HepG2 (cell line): ENCODE results near the gene HSPA1A. TPM values are rescaled to one million over a fixed set of nuclear protein-coding genes. Genes with fewer than 3 reads are reported as not detected.

Experiments used
- GATAD1 ChIP-seq: IDR thresholded peaks from 2 replicates; pipeline ENCODE4 v1.6.1; 2016; ENCODE audit warnings: missing genetic modification reagents, missing compliant biosample characterization
- MED8 ChIP-seq: sonication (generic); formaldehyde crosslinking; IDR thresholded peaks from 2 replicates; pipeline ENCODE4 v1.8.1; 2023; ENCODE audit warnings: mild to moderate bottlenecking, missing genetic modification reagents; ENCODE audit not compliant: insufficient replicate concordance
- NCOA1 ChIP-seq: sonication (generic); formaldehyde crosslinking; IDR thresholded peaks from 2 replicates; pipeline ENCODE4 v1.9.0; 2021; ENCODE audit warnings: missing genetic modification reagents
- NCOR1 ChIP-seq: fragments of 200-600 bp; sonication (generic); IDR thresholded peaks from 2 replicates; pipeline ENCODE4 v1.7.0; 2017; ENCODE audit warnings: antibody characterized with exemption, low read length, borderline replicate concordance
- NFYB ChIP-seq: sonication (generic); formaldehyde crosslinking; IDR thresholded peaks from 2 replicates; pipeline ENCODE4 v1.4.0; 2020; ENCODE audit warnings: missing genetic modification reagents
- SPEN ChIP-seq: sonication (generic); formaldehyde crosslinking; IDR thresholded peaks from 2 replicates; pipeline ENCODE4 v1.5.1; 2020; ENCODE audit warnings: low read depth, mild to moderate bottlenecking, missing genetic modification reagents
- TRAFD1 ChIP-seq: sonication (generic); formaldehyde crosslinking; IDR thresholded peaks from 2 replicates; pipeline ENCODE4 v1.5.1; 2020; ENCODE audit warnings: missing genetic modification reagents, mild to moderate bottlenecking, borderline replicate concordance
- ZBTB43 ChIP-seq: sonication (generic); formaldehyde crosslinking; conservative IDR thresholded peaks from 2 replicates; pipeline ENCODE4 v1.4.0; 2020; ENCODE audit warnings: missing genetic modification reagents
- ZFAT ChIP-seq: sonication (generic); formaldehyde crosslinking; conservative IDR thresholded peaks from 2 replicates; pipeline ENCODE4 v1.8.1; 2023; ENCODE audit warnings: missing genetic modification reagents, inconsistent platforms
- ZFP1 ChIP-seq: IDR thresholded peaks from 2 replicates; pipeline ENCODE4 v1.6.1; 2016
- ZNF335 ChIP-seq: sonication (generic); formaldehyde crosslinking; IDR thresholded peaks from 2 replicates; pipeline ENCODE4 v1.4.0; 2020; ENCODE audit warnings: missing genetic modification reagents
- ZNF557 ChIP-seq: sonication (generic); formaldehyde crosslinking; IDR thresholded peaks from 2 replicates; pipeline ENCODE4 v1.4.0; 2020; ENCODE audit warnings: missing genetic modification reagents
- ZNF607 ChIP-seq: sonication (generic); formaldehyde crosslinking; IDR thresholded peaks from 2 replicates; pipeline ENCODE4 v1.5.1; 2020; ENCODE audit warnings: missing genetic modification reagents, mild to moderate bottlenecking, borderline replicate concordance
- ZNF629 ChIP-seq: sonication (generic); formaldehyde crosslinking; conservative IDR thresholded peaks from 2 replicates; pipeline ENCODE4 v1.5.0; 2020; ENCODE audit warnings: missing genetic modification reagents
- ZNF780A ChIP-seq: sonication (generic); formaldehyde crosslinking; IDR thresholded peaks from 2 replicates; pipeline ENCODE4 v1.8.0; 2022; ENCODE audit warnings: mild to moderate bottlenecking, missing genetic modification reagents, moderate library complexity
- ZNF839 ChIP-seq: sonication (generic); formaldehyde crosslinking; IDR thresholded peaks from 2 replicates; pipeline ENCODE4 v1.4.0; 2020; ENCODE audit warnings: missing genetic modification reagents, mild to moderate bottlenecking, borderline replicate concordance
- polyA plus RNA-seq, 8 experiments: library from polyadenylated mRNA; depleted of rRNA in 3 of 8; stranded (reverse) in 7 of 8; unstranded in 1 of 8; fragments of >200 nt; fragmentation: Illumina TruSeq in 4 of 8; extraction: Trizol in 4 of 8; gene quantifications; 2 replicates each; pipeline versions ENCODE4 v1.2.1 to v1.2.3, GENCODE V29; 2011 to 2016; ENCODE audit warnings: low read depth in 4 of 8, missing spikeins in 1 of 8, mixed read lengths in 1 of 8; ENCODE audit not compliant: insufficient read depth in 1 of 8
- total RNA-seq, 5 experiments: library from RNA; depleted of rRNA; stranded (reverse); fragments of >200 nt; fragmentation: Illumina TruSeq; extraction: Trizol; gene quantifications; 2 replicates each; pipeline ENCODE4 v1.2.3, GENCODE V29; 2016; ENCODE audit warnings: low read depth in 1 of 5
- TF ChIP-seq, protein P1 (sequence below): sonication (generic); formaldehyde crosslinking; IDR thresholded peaks from 2 replicates; pipeline ENCODE4 v1.4.0; 2020; ENCODE audit warnings: missing genetic modification reagents
- TF ChIP-seq, protein P2 (sequence below): fragments of 450-650 bp; IDR thresholded peaks from 2 replicates; pipeline ENCODE4 v1.6.1; 2017; ENCODE audit warnings: mild to moderate bottlenecking

HSPA1A gene
- total and polyA plus RNA-seq, 2 of the 13 experiments (the other 11 are each of a cell fraction or from before 2014, with no cell fraction given) = 44.5 to 85.0 TPM

- TF ChIP-seq ZBTB43 (CRISPR knock-in tag) = no peak
- TF ChIP-seq NCOA1 (CRISPR knock-in tag) = no peak
- no peak for TF ChIP-seq ZNF607 (CRISPR knock-in tag)
- no peak for TF ChIP-seq NFYB
- TF ChIP-seq ZFAT = no peak
- no peak for TF ChIP-seq ZNF839 (CRISPR knock-in tag)
- no peak for TF ChIP-seq ZNF557 (CRISPR knock-in tag)
- TF ChIP-seq ZFP1 (CRISPR knock-in tag) = no peak
- no peak for TF ChIP-seq ZNF335 (CRISPR knock-in tag)
- TF ChIP-seq TRAFD1 = no peak
- no peak for TF ChIP-seq GATAD1 (CRISPR knock-in tag)
- TF ChIP-seq ZNF629 (CRISPR knock-in tag) = 0 out of 2 replicates have a peak, but pooled peaks have one; percentile 8
- peak; percentile 40 for TF ChIP-seq SPEN (CRISPR knock-in tag)
- TF ChIP-seq ZNF780A = no peak
- TF ChIP-seq, protein P1, sequence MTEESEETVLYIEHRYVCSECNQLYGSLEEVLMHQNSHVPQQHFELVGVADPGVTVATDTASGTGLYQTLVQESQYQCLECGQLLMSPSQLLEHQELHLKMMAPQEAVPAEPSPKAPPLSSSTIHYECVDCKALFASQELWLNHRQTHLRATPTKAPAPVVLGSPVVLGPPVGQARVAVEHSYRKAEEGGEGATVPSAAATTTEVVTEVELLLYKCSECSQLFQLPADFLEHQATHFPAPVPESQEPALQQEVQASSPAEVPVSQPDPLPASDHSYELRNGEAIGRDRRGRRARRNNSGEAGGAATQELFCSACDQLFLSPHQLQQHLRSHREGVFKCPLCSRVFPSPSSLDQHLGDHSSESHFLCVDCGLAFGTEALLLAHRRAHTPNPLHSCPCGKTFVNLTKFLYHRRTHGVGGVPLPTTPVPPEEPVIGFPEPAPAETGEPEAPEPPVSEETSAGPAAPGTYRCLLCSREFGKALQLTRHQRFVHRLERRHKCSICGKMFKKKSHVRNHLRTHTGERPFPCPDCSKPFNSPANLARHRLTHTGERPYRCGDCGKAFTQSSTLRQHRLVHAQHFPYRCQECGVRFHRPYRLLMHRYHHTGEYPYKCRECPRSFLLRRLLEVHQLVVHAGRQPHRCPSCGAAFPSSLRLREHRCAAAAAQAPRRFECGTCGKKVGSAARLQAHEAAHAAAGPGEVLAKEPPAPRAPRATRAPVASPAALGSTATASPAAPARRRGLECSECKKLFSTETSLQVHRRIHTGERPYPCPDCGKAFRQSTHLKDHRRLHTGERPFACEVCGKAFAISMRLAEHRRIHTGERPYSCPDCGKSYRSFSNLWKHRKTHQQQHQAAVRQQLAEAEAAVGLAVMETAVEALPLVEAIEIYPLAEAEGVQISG (CRISPR knock-in tag) = peak; percentile 31; the same call in 1 of the 2 replicates
- no peak for TF ChIP-seq MED8 (CRISPR knock-in tag)
- 0 out of 2 replicates have a peak, but pooled peaks have one; percentile 4 for TF ChIP-seq NCOR1
- TF ChIP-seq, protein P2, sequence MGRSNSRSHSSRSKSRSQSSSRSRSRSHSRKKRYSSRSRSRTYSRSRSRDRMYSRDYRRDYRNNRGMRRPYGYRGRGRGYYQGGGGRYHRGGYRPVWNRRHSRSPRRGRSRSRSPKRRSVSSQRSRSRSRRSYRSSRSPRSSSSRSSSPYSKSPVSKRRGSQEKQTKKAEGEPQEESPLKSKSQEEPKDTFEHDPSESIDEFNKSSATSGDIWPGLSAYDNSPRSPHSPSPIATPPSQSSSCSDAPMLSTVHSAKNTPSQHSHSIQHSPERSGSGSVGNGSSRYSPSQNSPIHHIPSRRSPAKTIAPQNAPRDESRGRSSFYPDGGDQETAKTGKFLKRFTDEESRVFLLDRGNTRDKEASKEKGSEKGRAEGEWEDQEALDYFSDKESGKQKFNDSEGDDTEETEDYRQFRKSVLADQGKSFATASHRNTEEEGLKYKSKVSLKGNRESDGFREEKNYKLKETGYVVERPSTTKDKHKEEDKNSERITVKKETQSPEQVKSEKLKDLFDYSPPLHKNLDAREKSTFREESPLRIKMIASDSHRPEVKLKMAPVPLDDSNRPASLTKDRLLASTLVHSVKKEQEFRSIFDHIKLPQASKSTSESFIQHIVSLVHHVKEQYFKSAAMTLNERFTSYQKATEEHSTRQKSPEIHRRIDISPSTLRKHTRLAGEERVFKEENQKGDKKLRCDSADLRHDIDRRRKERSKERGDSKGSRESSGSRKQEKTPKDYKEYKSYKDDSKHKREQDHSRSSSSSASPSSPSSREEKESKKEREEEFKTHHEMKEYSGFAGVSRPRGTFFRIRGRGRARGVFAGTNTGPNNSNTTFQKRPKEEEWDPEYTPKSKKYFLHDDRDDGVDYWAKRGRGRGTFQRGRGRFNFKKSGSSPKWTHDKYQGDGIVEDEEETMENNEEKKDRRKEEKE = no peak
Observed at GRCh38 chr6:31836047-31836473, 20.7 kb downstream of the HSPA1A start (continued).
